Measurements from ENCODE around the gene ATP8B1.
A peak's percentile ranks its signal among the peaks of the same experiment; 100 is the strongest.
"Not testable (repeated sequence)": the region's sequence is repeated elsewhere in the genome, so short reads cannot be mapped to it uniquely, and the experiment has no call there.

The ATP8B1 gene
- total RNA-seq = 0.04 to 0.15 reads per million in 2 donors

DNA sequence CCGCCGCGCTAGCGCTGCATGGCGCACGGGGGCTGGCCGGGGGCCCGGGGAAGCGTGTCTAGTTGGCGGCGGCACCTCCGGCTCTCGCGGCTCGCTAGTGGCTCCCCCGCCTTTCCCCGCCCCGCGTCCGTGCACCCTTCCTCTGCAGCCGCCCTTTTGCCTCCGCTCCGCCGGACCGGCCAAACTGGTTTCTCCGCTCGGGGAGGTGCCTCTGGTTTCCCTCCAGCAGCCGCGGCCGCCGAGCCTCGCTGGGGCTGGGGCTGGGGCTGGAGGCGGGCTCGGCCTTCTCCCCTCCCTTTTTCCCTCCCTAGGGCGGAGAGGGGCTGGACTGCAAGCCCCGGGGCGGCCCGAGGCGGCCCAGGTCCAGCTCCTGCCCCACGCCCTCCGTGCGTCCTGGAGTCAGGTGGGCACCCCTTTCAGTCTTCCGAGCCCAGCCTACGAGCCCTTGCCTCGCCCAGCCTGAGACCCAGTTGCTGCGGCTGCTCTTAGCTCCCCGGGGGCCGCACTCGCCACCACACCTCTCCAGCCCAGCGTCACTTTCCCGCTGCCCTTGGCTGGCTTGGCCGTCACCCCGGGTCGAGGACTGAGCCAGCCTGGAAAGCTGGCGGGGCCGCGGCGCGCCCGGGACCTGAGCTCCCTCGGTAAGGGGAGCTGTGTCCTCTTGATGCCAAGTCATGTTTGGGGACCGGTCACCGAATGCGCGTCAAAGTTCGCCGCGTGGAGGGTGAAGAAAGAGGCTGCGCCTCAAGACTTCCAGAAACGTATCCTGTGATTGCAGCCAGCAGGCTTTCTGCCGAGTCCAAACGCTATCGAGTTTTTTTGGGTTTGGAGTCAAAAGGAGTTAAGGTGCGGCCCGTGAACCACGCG is at the start of gene ATP8B1:
ATP8B1 (minus strand) TSS at position 213 of the 867 bp plus-strand sequence. CDS start 71,508 bp downstream, outside the sequence.
- peak; percentile 10 for DNase-seq

- DNase-seq = no peak
Observed at GRCh38 chr18:57850063-57850462, 46.9 kb upstream of the ATP8B1 start.

DNA sequence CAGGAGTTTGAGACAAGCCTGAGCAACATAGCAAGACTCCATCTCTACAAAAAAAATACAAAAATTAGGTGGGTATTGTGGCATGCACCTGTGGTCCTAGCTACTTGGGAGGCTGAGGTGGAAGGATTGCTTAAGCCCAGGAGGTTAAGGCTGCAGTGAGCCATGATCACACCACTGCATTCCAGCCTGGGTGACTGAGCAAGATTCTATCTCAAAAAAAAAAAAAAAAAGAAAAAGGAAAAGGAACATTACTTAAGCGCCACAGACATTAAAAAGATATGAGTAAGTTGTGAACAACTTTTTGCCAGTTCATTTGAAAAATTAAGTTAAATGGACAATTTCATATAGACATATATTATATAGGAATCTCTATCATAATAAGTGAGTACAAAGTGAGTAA is 45.3 kb upstream of the ATP8B1 start:
- DNase-seq = not testable (repeated sequence)

DNA sequence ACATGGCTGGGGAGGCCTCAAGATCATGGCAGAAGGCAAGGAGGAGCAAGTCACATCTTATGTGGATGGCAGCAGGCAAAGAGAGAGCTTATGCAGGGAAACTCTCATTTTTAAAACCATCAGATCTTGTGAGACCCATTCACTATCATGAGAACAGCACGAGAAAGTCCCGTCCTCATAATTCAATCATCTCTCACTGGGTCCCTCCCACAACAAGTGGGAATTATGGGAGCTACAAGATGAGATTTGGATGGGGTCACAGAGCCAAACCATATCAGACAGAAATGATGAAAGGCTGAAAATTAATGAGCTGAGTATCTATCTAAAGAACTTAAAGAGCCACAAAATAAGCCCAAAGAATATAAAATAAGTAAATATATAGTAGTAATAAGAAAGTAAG is 44.3 kb upstream of the ATP8B1 start:
- not testable (repeated sequence) for DNase-seq

- DNase-seq = no peak
Observed at GRCh38 chr18:57846258-57846657, 43.1 kb upstream of the ATP8B1 start.

GRCh38 chr18:57845605-57846074 is 42.5 kb upstream of the ATP8B1 start:
- DNase-seq = no peak

DNA sequence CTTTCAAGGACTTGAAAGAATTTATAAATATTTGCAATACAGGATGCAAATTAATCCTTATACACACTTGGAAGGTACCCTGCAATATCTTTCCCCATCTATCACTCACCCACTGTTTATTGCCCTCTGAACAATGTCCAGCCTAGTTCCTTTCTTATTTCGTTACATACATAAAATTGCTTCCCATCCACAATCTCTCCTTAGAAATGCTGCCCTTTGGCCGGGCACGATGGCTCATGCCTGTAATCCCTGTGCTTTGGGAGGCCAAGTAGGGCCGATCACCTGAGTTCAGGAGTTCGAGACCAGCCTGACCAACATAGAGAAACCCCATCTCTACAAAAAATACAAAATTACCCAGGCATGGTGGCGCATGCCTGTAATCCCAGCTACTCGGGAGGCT is 41.2 kb upstream of the ATP8B1 start:
- no peak for DNase-seq

GRCh38 chr18:57843386-57843785 is 40.3 kb upstream of the ATP8B1 start:
- DNase-seq = no peak

DNA sequence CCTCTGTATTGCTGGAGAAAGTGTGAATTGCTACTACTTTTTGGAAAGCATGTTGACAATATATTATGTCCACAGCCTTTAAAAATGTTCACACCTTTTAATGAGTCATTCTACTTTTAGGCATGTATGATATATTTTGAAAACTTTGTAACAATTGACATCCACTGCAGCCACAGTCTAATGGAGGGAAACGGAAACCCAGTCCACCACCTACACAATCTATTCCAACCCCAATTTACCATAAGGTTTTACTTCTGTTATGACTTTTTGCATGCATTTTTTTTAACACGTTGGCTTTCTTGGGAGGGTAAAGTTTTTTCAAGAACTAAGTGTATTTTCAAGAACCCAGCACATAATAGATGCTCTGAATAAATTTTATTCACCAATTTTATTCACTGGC is 38.5 kb upstream of the ATP8B1 start:
- DNase-seq = no peak

DNA sequence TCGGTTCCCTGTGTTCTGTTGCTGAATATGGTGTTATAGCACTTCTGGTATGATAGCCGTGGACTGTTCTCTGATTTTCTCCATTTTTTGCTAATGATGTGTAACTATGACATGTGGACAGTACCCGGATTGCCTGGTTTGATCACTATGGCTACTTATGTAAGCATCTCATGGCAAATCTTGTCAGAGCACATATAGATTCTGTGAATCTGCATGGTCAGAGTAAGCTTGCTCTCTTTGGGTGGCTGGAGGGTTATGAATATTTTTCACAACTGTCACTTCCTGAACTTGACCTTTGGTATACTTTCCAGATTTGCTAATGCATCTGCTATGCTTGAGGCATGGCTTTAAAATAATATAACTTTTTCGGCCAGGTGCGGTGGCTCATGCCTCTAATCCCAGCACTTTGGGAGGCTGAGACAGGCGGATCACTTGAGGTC is 36.8 kb upstream of the ATP8B1 start:
- DNase-seq = no peak

- no peak for DNase-seq
Observed at GRCh38 chr18:57837917-57838548, 34.9 kb upstream of the ATP8B1 start.

DNA sequence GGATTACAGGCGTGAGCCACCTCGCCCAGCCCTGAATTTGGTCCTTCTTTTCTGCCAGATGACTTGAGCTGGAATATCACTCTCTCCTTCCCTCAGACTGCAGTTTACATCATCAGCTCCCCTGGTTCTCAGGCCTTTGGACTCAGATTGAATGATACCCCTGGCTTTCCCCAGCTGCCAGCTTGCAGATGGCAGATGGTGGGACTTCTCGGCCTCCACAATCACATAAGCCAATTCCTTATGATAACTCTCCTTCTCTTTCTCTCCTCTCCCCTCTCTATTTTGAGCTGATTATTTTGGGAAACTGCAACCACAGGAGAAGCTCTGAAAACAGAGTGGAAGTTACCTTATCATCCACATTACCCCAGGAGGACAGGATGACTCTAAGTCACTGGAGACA is 33.4 kb upstream of the ATP8B1 start:
- DNase-seq = no peak

DNA sequence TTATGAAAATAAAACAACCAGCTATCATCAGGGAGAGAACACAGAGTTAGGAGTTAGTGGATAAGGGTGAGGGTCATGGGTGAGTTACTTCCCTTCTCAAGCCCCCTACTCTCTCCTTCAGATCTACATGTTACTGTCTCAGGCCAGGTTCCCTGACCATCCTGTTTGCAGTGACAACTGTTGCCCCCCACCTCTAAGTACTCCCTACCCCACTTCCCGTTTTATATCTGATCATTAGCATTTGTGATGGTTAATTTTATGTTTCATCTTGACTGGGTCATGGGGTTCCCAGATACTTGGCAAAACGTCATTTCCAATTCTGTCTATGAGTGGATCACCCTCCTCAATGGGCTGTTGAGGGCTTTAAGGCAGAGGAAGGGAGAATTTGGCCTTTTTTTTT is 32.8 kb upstream of the ATP8B1 start:
- DNase-seq = no peak

DNA sequence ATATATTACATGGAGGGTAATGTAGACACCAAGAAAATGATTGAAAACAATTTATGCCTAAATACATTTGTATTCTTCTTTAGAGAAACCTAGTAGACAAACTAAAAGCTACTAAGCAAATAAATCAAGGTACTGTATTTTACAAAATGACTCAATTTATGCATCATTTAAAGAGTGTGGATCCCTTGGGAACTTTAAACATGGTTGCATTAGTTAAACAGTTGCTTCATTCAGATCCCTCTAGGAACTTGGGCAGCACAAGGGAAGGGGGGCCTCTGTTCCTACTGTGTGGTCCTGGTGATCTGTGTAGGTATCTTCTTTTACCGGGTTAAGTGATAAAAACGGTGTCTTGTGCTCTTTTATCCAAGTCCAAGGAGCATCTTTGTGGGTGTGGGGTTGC is 31.5 kb upstream of the ATP8B1 start:
- DNase-seq = no peak

- no peak for DNase-seq
Observed at GRCh38 chr18:57833441-57834101, 30.5 kb upstream of the ATP8B1 start.

GRCh38 chr18:57832730-57833129 is 29.6 kb upstream of the ATP8B1 start:
- no peak for DNase-seq

GRCh38 chr18:57831597-57832377 is 28.7 kb upstream of the ATP8B1 start:
- no peak for DNase-seq

- DNase-seq = no peak
Observed at GRCh38 chr18:57827646-57828045, 24.5 kb upstream of the ATP8B1 start.

- DNase-seq = no peak
Observed at GRCh38 chr18:57826252-57826651, 23.1 kb upstream of the ATP8B1 start.

GRCh38 chr18:57820583-57820982 is 17.5 kb upstream of the ATP8B1 start:
- not testable (repeated sequence) for DNase-seq

DNA sequence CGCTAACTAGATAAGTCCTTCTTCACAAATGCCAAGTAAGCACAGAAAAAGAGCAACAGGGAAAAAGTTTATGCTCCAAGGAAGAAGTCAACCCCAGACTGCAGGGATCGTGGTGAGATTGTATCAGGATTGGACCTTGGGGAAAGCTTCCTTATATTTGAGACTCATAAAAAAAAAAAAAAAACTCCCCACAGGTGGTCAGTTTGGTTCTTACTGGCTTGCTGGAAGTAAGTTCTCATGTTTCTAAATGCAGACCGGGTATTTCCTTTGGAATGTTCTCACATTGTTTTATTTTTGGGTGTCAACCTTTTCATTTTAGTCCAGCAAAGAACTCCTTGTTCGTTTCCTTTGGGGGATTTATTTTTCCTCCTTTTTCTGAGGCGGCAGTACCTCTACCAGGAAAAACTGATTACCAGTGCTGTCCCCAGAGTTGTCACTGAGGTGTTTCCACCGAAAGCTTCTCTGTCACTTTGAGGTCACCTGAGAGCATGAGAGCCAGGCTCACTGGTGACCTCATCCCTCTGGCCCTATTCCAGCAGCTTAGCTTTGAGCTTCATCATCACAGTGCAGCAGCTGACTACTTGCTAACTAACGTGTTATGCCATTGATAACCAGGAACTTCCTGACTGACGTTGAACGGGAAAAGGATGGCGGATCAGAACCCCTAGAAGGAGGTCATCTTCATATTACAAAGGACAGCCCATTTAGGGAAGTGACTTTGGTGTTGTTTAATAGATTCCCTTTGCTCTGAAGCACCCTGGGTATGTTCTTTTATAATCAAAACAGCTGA is 16.8 kb upstream of the ATP8B1 start:
- DNase-seq = no peak

GRCh38 chr18:57819119-57819518 is 16.0 kb upstream of the ATP8B1 start:
- DNase-seq = no peak

Data from activated gamma-delta T cell (primary cell).